ENCODE data around the gene INKA1. TPM values are rescaled to one million over a fixed set of nuclear protein-coding genes. Genes with fewer than 3 reads are reported as not detected.

INKA1 gene
- total and polyA plus RNA-seq, 9 of the 15 experiments (the other 6 are each of a cell fraction or from before 2014, with no cell fraction given): 0.55 to 13.9 (median 6.7) TPM

DNA sequence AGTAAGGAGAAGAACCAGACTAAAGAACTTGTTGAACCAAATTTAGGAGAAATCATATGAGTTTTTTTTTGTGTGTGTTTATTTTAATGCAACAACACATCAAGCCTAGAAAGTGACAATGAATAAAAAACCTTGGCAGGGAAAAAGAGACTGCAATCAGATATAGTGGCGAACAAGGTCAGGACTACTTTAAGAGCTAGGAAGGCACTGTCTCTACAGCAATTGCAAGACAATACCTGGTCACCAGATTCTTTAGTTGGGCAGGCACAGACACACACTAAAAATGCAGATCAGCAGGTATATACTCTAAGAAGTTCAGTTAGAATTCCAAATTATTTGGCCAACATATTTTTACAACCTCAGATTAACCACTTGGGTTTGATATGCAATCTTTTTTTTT is 48.5 kb upstream of the INKA1 start:
- H3K9me3 ChIP-seq (replicated peaks; ENCODE audit: control insufficient read depth, insufficient read depth, low read depth, low read length): no peaks in the 10 kb centered on the region
- no peak overlapping the region for H3K4me2 ChIP-seq (ENCODE audit: insufficient read depth, low read length)
- no peak for FAIRE-seq
- peaks cover 6% of the 10 kb centered on the region; the same call in 1 of the 3 replicates for H3K36me3 ChIP-seq (ENCODE audit: control insufficient read depth, insufficient read depth, low read length)
- no peaks in the 10 kb centered on the region; a peak in 1 of 5 replicates for H3K4me1 ChIP-seq (replicated peaks in 1 of 2; ENCODE audit: control insufficient read depth in 2 of 2, insufficient read depth in 2 of 2, low read length in 2 of 2)
- no TSS peak for BruUV-seq (replicated peaks)
- ChIA-PET POLR2A (no interaction called here), CTCF (ENCODE audit: low intra/inter-chr PET ratio) (interaction anchor here (0.6 kb wide), 1 partner anchor 18 kb away, joined by 3 read pairs; no protein-coding TSS in a partner anchor)
- no peak overlapping the region for H3K27ac ChIP-seq (ENCODE audit: extremely low read depth, low read depth, low read length)
- H3K79me2 ChIP-seq (ENCODE audit: control insufficient read depth, insufficient read depth, low read length): peaks cover 68% of the 10 kb centered on the region
- ATAC-seq: no peak
- H3K27me3 ChIP-seq (ENCODE audit: control insufficient read depth in 2 of 2, insufficient read depth in 2 of 2, low read length in 2 of 2): no peaks in the 10 kb centered on the region
- intact Hi-C loops (cut with micrococcal nuclease) (no loop called here), in situ Hi-C loops (cut with MboI) (no loop called here)
- DNase-seq (ENCODE audit: extremely low read depth in 1 of 4, low spot score in 3 of 4): no peak
- H3K4me3 ChIP-seq: no peak overlapping the region
- H3K9ac ChIP-seq (ENCODE audit: insufficient read depth in 1 of 2, low read depth in 2 of 2, low read length in 2 of 2): no peak overlapping the region
- no peak for TF ChIP-seq ZNF507 (tag; conservative IDR thresholded peaks at IDR 0.05)
- no peak for TF ChIP-seq EWSR1 (IDR thresholded peaks at IDR 0.05; ENCODE audit: borderline replicate concordance, low read depth, partially characterized antibody)
- TF ChIP-seq, protein P1, sequence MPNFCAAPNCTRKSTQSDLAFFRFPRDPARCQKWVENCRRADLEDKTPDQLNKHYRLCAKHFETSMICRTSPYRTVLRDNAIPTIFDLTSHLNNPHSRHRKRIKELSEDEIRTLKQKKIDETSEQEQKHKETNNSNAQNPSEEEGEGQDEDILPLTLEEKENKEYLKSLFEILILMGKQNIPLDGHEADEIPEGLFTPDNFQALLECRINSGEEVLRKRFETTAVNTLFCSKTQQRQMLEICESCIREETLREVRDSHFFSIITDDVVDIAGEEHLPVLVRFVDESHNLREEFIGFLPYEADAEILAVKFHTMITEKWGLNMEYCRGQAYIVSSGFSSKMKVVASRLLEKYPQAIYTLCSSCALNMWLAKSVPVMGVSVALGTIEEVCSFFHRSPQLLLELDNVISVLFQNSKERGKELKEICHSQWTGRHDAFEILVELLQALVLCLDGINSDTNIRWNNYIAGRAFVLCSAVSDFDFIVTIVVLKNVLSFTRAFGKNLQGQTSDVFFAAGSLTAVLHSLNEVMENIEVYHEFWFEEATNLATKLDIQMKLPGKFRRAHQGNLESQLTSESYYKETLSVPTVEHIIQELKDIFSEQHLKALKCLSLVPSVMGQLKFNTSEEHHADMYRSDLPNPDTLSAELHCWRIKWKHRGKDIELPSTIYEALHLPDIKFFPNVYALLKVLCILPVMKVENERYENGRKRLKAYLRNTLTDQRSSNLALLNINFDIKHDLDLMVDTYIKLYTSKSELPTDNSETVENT (CRISPR knock-in tag; IDR thresholded peaks at IDR 0.05): no peak
- no peak for TF ChIP-seq PCBP1 (IDR thresholded peaks at IDR 0.05; ENCODE audit: low read depth, low read length, poor library complexity, severe bottlenecking)
- no peak for TF ChIP-seq ZFP36 (IDR thresholded peaks at IDR 0.05; ENCODE audit: low read depth, low read length, partially characterized antibody)
- TF ChIP-seq ZFP1 (CRISPR knock-in tag; IDR thresholded peaks at IDR 0.05): no peak
- TF ChIP-seq, protein P2, sequence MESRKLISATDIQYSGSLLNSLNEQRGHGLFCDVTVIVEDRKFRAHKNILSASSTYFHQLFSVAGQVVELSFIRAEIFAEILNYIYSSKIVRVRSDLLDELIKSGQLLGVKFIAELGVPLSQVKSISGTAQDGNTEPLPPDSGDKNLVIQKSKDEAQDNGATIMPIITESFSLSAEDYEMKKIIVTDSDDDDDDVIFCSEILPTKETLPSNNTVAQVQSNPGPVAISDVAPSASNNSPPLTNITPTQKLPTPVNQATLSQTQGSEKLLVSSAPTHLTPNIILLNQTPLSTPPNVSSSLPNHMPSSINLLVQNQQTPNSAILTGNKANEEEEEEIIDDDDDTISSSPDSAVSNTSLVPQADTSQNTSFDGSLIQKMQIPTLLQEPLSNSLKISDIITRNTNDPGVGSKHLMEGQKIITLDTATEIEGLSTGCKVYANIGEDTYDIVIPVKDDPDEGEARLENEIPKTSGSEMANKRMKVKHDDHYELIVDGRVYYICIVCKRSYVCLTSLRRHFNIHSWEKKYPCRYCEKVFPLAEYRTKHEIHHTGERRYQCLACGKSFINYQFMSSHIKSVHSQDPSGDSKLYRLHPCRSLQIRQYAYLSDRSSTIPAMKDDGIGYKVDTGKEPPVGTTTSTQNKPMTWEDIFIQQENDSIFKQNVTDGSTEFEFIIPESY (CRISPR knock-in tag; IDR thresholded peaks at IDR 0.05): no peak
- no peak for TF ChIP-seq SIX5 (IDR thresholded peaks at IDR 0.05; ENCODE audit: borderline replicate concordance in 1 of 2, insufficient read depth in 1 of 2, low read depth in 1 of 2, low read length in 2 of 2)
- no peak for TF ChIP-seq ZNF766 (CRISPR knock-in tag; conservative IDR thresholded peaks at IDR 0.05)
- TF ChIP-seq, protein P3, sequence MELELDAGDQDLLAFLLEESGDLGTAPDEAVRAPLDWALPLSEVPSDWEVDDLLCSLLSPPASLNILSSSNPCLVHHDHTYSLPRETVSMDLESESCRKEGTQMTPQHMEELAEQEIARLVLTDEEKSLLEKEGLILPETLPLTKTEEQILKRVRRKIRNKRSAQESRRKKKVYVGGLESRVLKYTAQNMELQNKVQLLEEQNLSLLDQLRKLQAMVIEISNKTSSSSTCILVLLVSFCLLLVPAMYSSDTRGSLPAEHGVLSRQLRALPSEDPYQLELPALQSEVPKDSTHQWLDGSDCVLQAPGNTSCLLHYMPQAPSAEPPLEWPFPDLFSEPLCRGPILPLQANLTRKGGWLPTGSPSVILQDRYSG (tag; conservative IDR thresholded peaks at IDR 0.05; ENCODE audit: low read depth): no peak
- TF ChIP-seq, protein P4, sequence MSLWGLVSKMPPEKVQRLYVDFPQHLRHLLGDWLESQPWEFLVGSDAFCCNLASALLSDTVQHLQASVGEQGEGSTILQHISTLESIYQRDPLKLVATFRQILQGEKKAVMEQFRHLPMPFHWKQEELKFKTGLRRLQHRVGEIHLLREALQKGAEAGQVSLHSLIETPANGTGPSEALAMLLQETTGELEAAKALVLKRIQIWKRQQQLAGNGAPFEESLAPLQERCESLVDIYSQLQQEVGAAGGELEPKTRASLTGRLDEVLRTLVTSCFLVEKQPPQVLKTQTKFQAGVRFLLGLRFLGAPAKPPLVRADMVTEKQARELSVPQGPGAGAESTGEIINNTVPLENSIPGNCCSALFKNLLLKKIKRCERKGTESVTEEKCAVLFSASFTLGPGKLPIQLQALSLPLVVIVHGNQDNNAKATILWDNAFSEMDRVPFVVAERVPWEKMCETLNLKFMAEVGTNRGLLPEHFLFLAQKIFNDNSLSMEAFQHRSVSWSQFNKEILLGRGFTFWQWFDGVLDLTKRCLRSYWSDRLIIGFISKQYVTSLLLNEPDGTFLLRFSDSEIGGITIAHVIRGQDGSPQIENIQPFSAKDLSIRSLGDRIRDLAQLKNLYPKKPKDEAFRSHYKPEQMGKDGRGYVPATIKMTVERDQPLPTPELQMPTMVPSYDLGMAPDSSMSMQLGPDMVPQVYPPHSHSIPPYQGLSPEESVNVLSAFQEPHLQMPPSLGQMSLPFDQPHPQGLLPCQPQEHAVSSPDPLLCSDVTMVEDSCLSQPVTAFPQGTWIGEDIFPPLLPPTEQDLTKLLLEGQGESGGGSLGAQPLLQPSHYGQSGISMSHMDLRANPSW (CRISPR knock-in tag; IDR thresholded peaks at IDR 0.05): no peak
- H4K20me1 ChIP-seq (replicated peaks; ENCODE audit: control insufficient read depth, insufficient read depth, low read length): peaks cover 13% of the 10 kb centered on the region; the same call in 1 of the 2 replicates
- no peak overlapping the region for H2AFZ ChIP-seq (ENCODE audit: low read depth, low read length)
- WGBS (ENCODE audit: insufficient coverage, low coverage, missing lambda C conversion rate): 60% methylated on average over 1 of the region's 1 CpG
- H3K9me1 ChIP-seq (ENCODE audit: control insufficient read depth, insufficient read depth, low read length): no peaks in the 10 kb centered on the region

Data from K562 (cell line).